GM19395 (cell line): ENCODE measurements around the gene CD2BP2.
"Not testable (repeated sequence)": the region's sequence is repeated elsewhere in the genome, so short reads cannot be mapped to it uniquely, and the experiment has no call there.

ENCODE experiments used
- ATAC-seq: cut with Tn5 transposase; IDR thresholded peaks from one replicate; pipeline ENCODE4 v1.9.1; 2021; ENCODE audit warnings: mild to moderate bottlenecking, moderate library complexity; ENCODE audit not compliant: unreplicated experiment

Gene CD2BP2

GRCh38 chr16:30355144-30355953, at the start of gene CD2BP2:
Gene CD2BP2, minus strand, starts transcription at chr16:30355308. Its CDS starts 627 bp downstream, at chr16:30354681.
- peak; percentile 65 for ATAC-seq

GRCh38 chr16:30401768-30402425, 46.8 kb upstream of the CD2BP2 start:
- no peak for ATAC-seq

GRCh38 chr16:30399435-30400186, 44.5 kb upstream of the CD2BP2 start:
- ATAC-seq = no peak

- no peak for ATAC-seq
Observed at GRCh38 chr16:30398661-30399434, 43.7 kb upstream of the CD2BP2 start.

- ATAC-seq = no peak
Observed at GRCh38 chr16:30397776-30398660, 42.9 kb upstream of the CD2BP2 start.

GRCh38 chr16:30397056-30397455, 41.9 kb upstream of the CD2BP2 start:
- no peak for ATAC-seq

- not testable (repeated sequence) for ATAC-seq
Observed at GRCh38 chr16:30396627-30397026, 41.5 kb upstream of the CD2BP2 start.

- no peak for ATAC-seq
Observed at GRCh38 chr16:30395992-30396585, 41.0 kb upstream of the CD2BP2 start.

- ATAC-seq = no peak
Observed at GRCh38 chr16:30395155-30395991, 40.3 kb upstream of the CD2BP2 start, which contains the start of gene ZNF48. Gene ZNF48, plus strand, starts transcription at chr16:30395420. Its CDS starts 375 bp downstream, at chr16:30395795.

GRCh38 chr16:30394592-30395154, 39.6 kb upstream of the CD2BP2 start:
- ATAC-seq = no peak

- no peak for ATAC-seq
Observed at GRCh38 chr16:30383521-30383920, 28.4 kb upstream of the CD2BP2 start.

GRCh38 chr16:30382111-30382881, 27.2 kb upstream of the CD2BP2 start, which contains the start of gene SEPTIN1:
Gene SEPTIN1, minus strand, starts transcription at chr16:30382561. Its CDS starts 19 bp downstream, at chr16:30382542.
- no peak for ATAC-seq

GRCh38 chr16:30381291-30382041, 26.4 kb upstream of the CD2BP2 start:
- no peak for ATAC-seq

GRCh38 chr16:30380803-30381208, 25.7 kb upstream of the CD2BP2 start:
- no peak for ATAC-seq

- ATAC-seq = no peak
Observed at GRCh38 chr16:30380072-30380802, 25.1 kb upstream of the CD2BP2 start.
